GM23338 (cell line): Measurements from ENCODE around the gene MUC13. TPM values are rescaled to one million over a fixed set of nuclear protein-coding genes. Genes with fewer than 3 reads are reported as not detected.
A peak's percentile ranks its signal among the peaks of the same experiment; 100 is the strongest.

Source experiments
- ATAC-seq: fragments of 200-7000 bp; cut with Tn5 transposase; 3 replicates; pipeline ENCODE4 v1.9.1; 2020
- DNase-seq: peaks from one replicate; pipeline ENCODE4 v3.0.0-alpha.2; 2015; ENCODE audit warnings: low spot score
- H2AFZ ChIP-seq: fragments of 200-600 bp; sonication (generic); 2 replicates; pipeline ENCODE4 v1.8.0; 2016; ENCODE audit warnings: antibody characterized with exemption, mild to moderate bottlenecking, moderate library complexity
- H3F3A ChIP-seq: fragments of 200-600 bp; sonication (generic); replicated peaks from 2 replicates; pipeline ENCODE4 v1.8.0; 2017; ENCODE audit warnings: antibody characterized with exemption, mixed run types, low read depth
- H3K27ac ChIP-seq: fragments of 200-600 bp; sonication (generic); 2 replicates; pipeline ENCODE4 v1.6.1; 2016; ENCODE audit warnings: low read depth
- H3K27me3 ChIP-seq: fragments of 200-600 bp; sonication (generic); 2 replicates; pipeline ENCODE4 v1.8.0; 2016; ENCODE audit warnings: mild to moderate bottlenecking, mixed run types, moderate library complexity; ENCODE audit not compliant: insufficient read depth
- H3K36me3 ChIP-seq: fragments of 200-600 bp; sonication (generic); 2 replicates; pipeline ENCODE4 v1.8.0; 2016; ENCODE audit warnings: mild to moderate bottlenecking; ENCODE audit not compliant: insufficient read depth
- H3K4me1 ChIP-seq: fragments of 200-600 bp; sonication (generic); 2 replicates; pipeline ENCODE4 v1.8.0; 2016; ENCODE audit warnings: mild to moderate bottlenecking, moderate library complexity; ENCODE audit not compliant: insufficient read depth
- H3K4me2 ChIP-seq: fragments of 200-600 bp; sonication (generic); 2 replicates; pipeline ENCODE4 v1.7.1; 2017; ENCODE audit warnings: mixed run types
- H3K4me3 ChIP-seq: fragments of 200-600 bp; sonication (generic); 2 replicates; pipeline ENCODE4 v1.6.1; 2016; ENCODE audit warnings: mixed run types
- H3K79me2 ChIP-seq: fragments of 200-600 bp; sonication (generic); replicated peaks from 2 replicates; pipeline ENCODE4 v1.8.0; 2017; ENCODE audit warnings: mild to moderate bottlenecking; ENCODE audit not compliant: insufficient read depth
- H3K9me2 ChIP-seq: fragments of 200-600 bp; sonication (generic); 2 replicates; pipeline ENCODE4 v1.8.0; 2017; ENCODE audit not compliant: insufficient read depth
- H4K20me1 ChIP-seq: fragments of 200-600 bp; sonication (generic); replicated peaks from 2 replicates; pipeline ENCODE4 v1.8.0; 2017; ENCODE audit warnings: mild to moderate bottlenecking; ENCODE audit not compliant: insufficient read depth
- H3K27ac Mint-ChIP-seq: 2 replicates; pipeline ENCODE4 v1.8.0; 2020; ENCODE audit warnings: inconsistent platforms, mild to moderate bottlenecking, moderate library complexity, mixed read lengths
- H3K27me3 Mint-ChIP-seq: 3 replicates; pipeline ENCODE4 v1.8.0; 2022; ENCODE audit warnings: low read depth, mild to moderate bottlenecking, moderate library complexity, mixed read lengths, inconsistent platforms; ENCODE audit not compliant: insufficient read depth, poor library complexity
- H3K36me3 Mint-ChIP-seq: 3 replicates; pipeline ENCODE4 v1.8.0; 2021; ENCODE audit warnings: low read depth, mild to moderate bottlenecking, inconsistent platforms, moderate library complexity, mixed read lengths
- H3K4me1 Mint-ChIP-seq: 3 replicates; pipeline ENCODE4 v1.8.0; 2020; ENCODE audit warnings: mild to moderate bottlenecking, inconsistent platforms, mixed read lengths
- H3K4me3 Mint-ChIP-seq: 3 replicates; pipeline ENCODE4 v1.8.0; 2021; ENCODE audit warnings: moderate library complexity, mild to moderate bottlenecking, inconsistent platforms, mixed read lengths
- H3K9me3 Mint-ChIP-seq: 3 replicates; pipeline ENCODE4 v1.8.0; 2020; ENCODE audit warnings: moderate library complexity, mild to moderate bottlenecking, inconsistent platforms, mixed read lengths
- CREB1 ChIP-seq: fragments of 250-450 bp; sonication (Bioruptor Pico); IDR thresholded peaks from 2 replicates; pipeline ENCODE4 v1.5.0; 2020; ENCODE audit warnings: low read depth, mild to moderate bottlenecking, moderate library complexity
- EZH2 ChIP-seq: fragments of 200-600 bp; sonication (generic); IDR thresholded peaks from one replicate; pipeline ENCODE4 v1.8.0; 2017; ENCODE audit warnings: antibody characterized with exemption, mild to moderate bottlenecking, low read depth; ENCODE audit not compliant: unreplicated experiment
- EZH2phosphoT487 ChIP-seq: fragments of 200-600 bp; sonication (generic); IDR thresholded peaks from one replicate; pipeline ENCODE4 v1.8.1; 2018; ENCODE audit warnings: antibody characterized with exemption; ENCODE audit not compliant: unreplicated experiment
- JUNB ChIP-seq: IDR thresholded peaks from one replicate; pipeline ENCODE4 v1.6.1; 2016; ENCODE audit warnings: antibody characterized with exemption; ENCODE audit not compliant: unreplicated experiment
- NANOG ChIP-seq: IDR thresholded peaks from 2 replicates; pipeline ENCODE4 v1.6.1; 2016; ENCODE audit warnings: antibody characterized with exemption, borderline replicate concordance
- STAT1 ChIP-seq: IDR thresholded peaks from one replicate; pipeline ENCODE4 v1.6.1; 2016; ENCODE audit warnings: antibody characterized with exemption; ENCODE audit not compliant: unreplicated experiment
- ZNF114 ChIP-seq: fragments of 250-450 bp; sonication (Bioruptor Pico); IDR thresholded peaks from 2 replicates; pipeline ENCODE4 v1.5.0; 2020; ENCODE audit warnings: mild to moderate bottlenecking, moderate library complexity
- ZNF331 ChIP-seq: fragments of 250-450 bp; sonication (Bioruptor Pico); IDR thresholded peaks from 2 replicates; pipeline ENCODE4 v1.5.0; 2020; ENCODE audit warnings: low read depth, mild to moderate bottlenecking, moderate library complexity
- polyA plus RNA-seq: library from polyadenylated mRNA; unstranded; fragments of >200 nt; fragmentation: Nextera tagmentation; extraction: Ambion mirVana; gene quantifications from 2 replicates; pipeline ENCODE4 v1.2.1, GENCODE V29; 2016
- total RNA-seq: library from RNA; depleted of rRNA; stranded (reverse); fragments of >200 nt; shearing (Covaris generic); gene quantifications from 2 replicates; pipeline ENCODE4 v1.2.3, GENCODE V29; 2014
- TF ChIP-seq, protein P1 (sequence below): fragments of 250-450 bp; sonication (Bioruptor Pico); IDR thresholded peaks from 2 replicates; pipeline ENCODE4 v1.5.0; 2020; ENCODE audit warnings: mild to moderate bottlenecking, moderate library complexity
- TF ChIP-seq, protein P2 (sequence below): IDR thresholded peaks from 2 replicates; pipeline ENCODE4 v1.6.1; 2016; ENCODE audit warnings: antibody characterized with exemption
- TF ChIP-seq, protein P3 (sequence below): IDR thresholded peaks from one replicate; pipeline ENCODE4 v1.6.1; 2018; ENCODE audit warnings: antibody characterized with exemption; ENCODE audit not compliant: unreplicated experiment
- TF ChIP-seq, protein P4 (sequence below), 2 experiments: fragments of 200-600 bp in 1 of 2; sonication (generic) in 1 of 2; conservative IDR thresholded peaks; 2 replicates each; pipeline versions ENCODE4 v1.5.1 to v1.6.1; 2016 to 2017; ENCODE audit warnings: antibody characterized with exemption in 2 of 2, low read depth in 2 of 2, mild to moderate bottlenecking in 2 of 2, moderate library complexity in 1 of 2

Gene MUC13
- total and polyA plus RNA-seq, 2 experiments from 2014 or later: not detected

- Histone ChIP-seq H4K20me1 (no peaks in the 10 kb centered on the region), H3K27ac (no peak overlapping the region), H3K79me2 (no peaks in the 10 kb centered on the region), H2AFZ (no peak overlapping the region), H3K4me1 (no peaks in the 10 kb centered on the region), H3K4me3 (no peak overlapping the region), H3K27me3 (no peaks in the 10 kb centered on the region), H3F3A (no peaks in the 10 kb centered on the region), H3K9me2 (no peaks in the 10 kb centered on the region), H3K4me2 (no peak overlapping the region), H3K36me3 (no peaks in the 10 kb centered on the region)
- DNase-seq: no peak
- no peak overlapping the region for H3K4me3 Mint-ChIP-seq
- no peaks in the 10 kb centered on the region; the same call in 2 of the 3 replicates for H3K36me3 Mint-ChIP-seq
- no peaks in the 10 kb centered on the region for H3K9me3 Mint-ChIP-seq
- no peaks in the 10 kb centered on the region for H3K4me1 Mint-ChIP-seq
- TF ChIP-seq, protein P1, sequence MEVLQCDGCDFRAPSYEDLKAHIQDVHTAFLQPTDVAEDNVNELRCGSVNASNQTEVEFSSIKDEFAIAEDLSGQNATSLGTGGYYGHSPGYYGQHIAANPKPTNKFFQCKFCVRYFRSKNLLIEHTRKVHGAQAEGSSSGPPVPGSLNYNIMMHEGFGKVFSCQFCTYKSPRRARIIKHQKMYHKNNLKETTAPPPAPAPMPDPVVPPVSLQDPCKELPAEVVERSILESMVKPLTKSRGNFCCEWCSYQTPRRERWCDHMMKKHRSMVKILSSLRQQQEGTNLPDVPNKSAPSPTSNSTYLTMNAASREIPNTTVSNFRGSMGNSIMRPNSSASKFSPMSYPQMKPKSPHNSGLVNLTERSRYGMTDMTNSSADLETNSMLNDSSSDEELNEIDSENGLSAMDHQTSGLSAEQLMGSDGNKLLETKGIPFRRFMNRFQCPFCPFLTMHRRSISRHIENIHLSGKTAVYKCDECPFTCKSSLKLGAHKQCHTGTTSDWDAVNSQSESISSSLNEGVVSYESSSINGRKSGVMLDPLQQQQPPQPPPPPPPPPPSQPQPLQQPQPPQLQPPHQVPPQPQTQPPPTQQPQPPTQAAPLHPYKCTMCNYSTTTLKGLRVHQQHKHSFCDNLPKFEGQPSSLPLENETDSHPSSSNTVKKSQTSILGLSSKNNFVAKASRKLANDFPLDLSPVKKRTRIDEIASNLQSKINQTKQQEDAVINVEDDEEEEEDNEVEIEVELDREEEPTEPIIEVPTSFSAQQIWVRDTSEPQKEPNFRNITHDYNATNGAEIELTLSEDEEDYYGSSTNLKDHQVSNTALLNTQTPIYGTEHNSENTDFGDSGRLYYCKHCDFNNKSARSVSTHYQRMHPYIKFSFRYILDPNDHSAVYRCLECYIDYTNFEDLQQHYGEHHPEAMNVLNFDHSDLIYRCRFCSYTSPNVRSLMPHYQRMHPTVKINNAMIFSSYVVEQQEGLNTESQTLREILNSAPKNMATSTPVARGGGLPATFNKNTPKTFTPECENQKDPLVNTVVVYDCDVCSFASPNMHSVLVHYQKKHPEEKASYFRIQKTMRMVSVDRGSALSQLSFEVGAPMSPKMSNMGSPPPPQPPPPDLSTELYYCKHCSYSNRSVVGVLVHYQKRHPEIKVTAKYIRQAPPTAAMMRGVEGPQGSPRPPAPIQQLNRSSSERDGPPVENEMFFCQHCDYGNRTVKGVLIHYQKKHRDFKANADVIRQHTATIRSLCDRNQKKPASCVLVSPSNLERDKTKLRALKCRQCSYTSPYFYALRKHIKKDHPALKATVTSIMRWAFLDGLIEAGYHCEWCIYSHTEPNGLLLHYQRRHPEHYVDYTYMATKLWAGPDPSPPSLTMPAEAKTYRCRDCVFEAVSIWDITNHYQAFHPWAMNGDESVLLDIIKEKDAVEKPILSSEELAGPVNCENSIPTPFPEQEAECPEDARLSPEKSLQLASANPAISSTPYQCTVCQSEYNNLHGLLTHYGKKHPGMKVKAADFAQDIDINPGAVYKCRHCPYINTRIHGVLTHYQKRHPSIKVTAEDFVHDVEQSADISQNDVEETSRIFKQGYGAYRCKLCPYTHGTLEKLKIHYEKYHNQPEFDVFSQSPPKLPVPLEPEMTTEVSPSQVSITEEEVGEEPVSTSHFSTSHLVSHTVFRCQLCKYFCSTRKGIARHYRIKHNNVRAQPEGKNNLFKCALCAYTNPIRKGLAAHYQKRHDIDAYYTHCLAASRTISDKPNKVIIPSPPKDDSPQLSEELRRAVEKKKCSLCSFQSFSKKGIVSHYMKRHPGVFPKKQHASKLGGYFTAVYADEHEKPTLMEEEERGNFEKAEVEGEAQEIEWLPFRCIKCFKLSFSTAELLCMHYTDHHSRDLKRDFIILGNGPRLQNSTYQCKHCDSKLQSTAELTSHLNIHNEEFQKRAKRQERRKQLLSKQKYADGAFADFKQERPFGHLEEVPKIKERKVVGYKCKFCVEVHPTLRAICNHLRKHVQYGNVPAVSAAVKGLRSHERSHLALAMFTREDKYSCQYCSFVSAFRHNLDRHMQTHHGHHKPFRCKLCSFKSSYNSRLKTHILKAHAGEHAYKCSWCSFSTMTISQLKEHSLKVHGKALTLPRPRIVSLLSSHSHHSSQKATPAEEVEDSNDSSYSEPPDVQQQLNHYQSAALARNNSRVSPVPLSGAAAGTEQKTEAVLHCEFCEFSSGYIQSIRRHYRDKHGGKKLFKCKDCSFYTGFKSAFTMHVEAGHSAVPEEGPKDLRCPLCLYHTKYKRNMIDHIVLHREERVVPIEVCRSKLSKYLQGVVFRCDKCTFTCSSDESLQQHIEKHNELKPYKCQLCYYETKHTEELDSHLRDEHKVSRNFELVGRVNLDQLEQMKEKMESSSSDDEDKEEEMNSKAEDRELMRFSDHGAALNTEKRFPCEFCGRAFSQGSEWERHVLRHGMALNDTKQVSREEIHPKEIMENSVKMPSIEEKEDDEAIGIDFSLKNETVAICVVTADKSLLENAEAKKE (CRISPR knock-in tag): no peak
- TF ChIP-seq, protein P2, sequence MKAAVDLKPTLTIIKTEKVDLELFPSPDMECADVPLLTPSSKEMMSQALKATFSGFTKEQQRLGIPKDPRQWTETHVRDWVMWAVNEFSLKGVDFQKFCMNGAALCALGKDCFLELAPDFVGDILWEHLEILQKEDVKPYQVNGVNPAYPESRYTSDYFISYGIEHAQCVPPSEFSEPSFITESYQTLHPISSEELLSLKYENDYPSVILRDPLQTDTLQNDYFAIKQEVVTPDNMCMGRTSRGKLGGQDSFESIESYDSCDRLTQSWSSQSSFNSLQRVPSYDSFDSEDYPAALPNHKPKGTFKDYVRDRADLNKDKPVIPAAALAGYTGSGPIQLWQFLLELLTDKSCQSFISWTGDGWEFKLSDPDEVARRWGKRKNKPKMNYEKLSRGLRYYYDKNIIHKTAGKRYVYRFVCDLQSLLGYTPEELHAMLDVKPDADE: no peak
- TF ChIP-seq, protein P3, sequence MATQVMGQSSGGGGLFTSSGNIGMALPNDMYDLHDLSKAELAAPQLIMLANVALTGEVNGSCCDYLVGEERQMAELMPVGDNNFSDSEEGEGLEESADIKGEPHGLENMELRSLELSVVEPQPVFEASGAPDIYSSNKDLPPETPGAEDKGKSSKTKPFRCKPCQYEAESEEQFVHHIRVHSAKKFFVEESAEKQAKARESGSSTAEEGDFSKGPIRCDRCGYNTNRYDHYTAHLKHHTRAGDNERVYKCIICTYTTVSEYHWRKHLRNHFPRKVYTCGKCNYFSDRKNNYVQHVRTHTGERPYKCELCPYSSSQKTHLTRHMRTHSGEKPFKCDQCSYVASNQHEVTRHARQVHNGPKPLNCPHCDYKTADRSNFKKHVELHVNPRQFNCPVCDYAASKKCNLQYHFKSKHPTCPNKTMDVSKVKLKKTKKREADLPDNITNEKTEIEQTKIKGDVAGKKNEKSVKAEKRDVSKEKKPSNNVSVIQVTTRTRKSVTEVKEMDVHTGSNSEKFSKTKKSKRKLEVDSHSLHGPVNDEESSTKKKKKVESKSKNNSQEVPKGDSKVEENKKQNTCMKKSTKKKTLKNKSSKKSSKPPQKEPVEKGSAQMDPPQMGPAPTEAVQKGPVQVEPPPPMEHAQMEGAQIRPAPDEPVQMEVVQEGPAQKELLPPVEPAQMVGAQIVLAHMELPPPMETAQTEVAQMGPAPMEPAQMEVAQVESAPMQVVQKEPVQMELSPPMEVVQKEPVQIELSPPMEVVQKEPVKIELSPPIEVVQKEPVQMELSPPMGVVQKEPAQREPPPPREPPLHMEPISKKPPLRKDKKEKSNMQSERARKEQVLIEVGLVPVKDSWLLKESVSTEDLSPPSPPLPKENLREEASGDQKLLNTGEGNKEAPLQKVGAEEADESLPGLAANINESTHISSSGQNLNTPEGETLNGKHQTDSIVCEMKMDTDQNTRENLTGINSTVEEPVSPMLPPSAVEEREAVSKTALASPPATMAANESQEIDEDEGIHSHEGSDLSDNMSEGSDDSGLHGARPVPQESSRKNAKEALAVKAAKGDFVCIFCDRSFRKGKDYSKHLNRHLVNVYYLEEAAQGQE: no peak
- TF ChIP-seq CREB1 (CRISPR knock-in tag) (no peak), EZH2 (no peak), JUNB (no peak), NANOG (no peak), ZNF331 (CRISPR knock-in tag) (no peak), EZH2phosphoT487 (no peak), STAT1 (no peak), ZNF114 (CRISPR knock-in tag) (no peak)
- TF ChIP-seq, protein P4, sequence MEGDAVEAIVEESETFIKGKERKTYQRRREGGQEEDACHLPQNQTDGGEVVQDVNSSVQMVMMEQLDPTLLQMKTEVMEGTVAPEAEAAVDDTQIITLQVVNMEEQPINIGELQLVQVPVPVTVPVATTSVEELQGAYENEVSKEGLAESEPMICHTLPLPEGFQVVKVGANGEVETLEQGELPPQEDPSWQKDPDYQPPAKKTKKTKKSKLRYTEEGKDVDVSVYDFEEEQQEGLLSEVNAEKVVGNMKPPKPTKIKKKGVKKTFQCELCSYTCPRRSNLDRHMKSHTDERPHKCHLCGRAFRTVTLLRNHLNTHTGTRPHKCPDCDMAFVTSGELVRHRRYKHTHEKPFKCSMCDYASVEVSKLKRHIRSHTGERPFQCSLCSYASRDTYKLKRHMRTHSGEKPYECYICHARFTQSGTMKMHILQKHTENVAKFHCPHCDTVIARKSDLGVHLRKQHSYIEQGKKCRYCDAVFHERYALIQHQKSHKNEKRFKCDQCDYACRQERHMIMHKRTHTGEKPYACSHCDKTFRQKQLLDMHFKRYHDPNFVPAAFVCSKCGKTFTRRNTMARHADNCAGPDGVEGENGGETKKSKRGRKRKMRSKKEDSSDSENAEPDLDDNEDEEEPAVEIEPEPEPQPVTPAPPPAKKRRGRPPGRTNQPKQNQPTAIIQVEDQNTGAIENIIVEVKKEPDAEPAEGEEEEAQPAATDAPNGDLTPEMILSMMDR (conservative IDR thresholded peaks at IDR 0.05; ENCODE audit: low read depth in 2 of 2): no peak
- H3K27me3 Mint-ChIP-seq: peaks cover 1% of the 10 kb centered on the region
- 0 out of 2 replicates have a peak overlapping the region, but pooled peaks have one; percentile 43 for H3K27ac Mint-ChIP-seq
- no peak for ATAC-seq
These were observed 35.6 kb upstream of the MUC13 start for GRCh38 chr3:124969963-124970722.
